NB4 (cell line): ENCODE results near the gene RXRA.

ENCODE experiments used
- TF ChIP-seq, protein P1 (sequence below): IDR thresholded peaks from one replicate; pipeline ENCODE4 v1.5.1; 2012; ENCODE audit warnings: low read depth, low read length
- TF ChIP-seq, protein P2 (sequence below): IDR thresholded peaks from 2 replicates; pipeline ENCODE4 v1.6.1; 2011; ENCODE audit warnings: low read depth, low read length

DNA sequence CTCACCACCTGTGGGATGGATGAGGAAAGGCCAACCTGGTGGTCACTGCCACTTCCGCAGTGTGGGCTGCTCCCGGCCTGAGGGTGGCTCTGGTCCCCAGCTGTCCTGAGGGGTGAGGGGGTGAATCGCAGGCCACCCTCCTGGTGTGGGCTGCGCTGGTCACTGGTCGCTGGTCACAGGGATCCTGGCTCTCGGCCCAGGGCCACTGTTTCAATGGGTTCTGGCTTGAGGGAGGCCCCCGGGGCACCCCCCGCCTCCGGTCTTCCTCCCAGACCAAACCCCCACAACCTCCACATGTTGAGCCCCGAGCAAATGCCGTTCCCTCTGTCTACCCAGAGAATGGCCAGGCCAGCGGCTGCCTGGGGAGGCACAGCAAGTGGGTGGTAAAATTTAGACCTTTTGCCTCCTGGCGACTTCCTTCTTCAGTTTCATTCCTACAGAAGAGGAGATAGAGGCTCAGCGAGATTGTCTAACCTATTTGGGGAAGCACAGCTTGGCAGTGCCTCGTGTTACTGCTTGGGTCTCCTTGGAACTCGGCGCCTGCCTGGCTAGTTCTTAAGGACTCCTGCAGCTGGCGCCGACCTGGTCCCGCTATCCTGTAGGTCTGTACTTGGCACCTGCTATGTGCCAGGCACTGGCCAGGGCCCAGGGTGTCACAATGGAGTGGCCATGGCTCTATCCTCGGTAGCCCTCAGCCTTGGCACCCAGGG is 48.2 kb downstream of the RXRA start:
- TF ChIP-seq, protein P1, sequence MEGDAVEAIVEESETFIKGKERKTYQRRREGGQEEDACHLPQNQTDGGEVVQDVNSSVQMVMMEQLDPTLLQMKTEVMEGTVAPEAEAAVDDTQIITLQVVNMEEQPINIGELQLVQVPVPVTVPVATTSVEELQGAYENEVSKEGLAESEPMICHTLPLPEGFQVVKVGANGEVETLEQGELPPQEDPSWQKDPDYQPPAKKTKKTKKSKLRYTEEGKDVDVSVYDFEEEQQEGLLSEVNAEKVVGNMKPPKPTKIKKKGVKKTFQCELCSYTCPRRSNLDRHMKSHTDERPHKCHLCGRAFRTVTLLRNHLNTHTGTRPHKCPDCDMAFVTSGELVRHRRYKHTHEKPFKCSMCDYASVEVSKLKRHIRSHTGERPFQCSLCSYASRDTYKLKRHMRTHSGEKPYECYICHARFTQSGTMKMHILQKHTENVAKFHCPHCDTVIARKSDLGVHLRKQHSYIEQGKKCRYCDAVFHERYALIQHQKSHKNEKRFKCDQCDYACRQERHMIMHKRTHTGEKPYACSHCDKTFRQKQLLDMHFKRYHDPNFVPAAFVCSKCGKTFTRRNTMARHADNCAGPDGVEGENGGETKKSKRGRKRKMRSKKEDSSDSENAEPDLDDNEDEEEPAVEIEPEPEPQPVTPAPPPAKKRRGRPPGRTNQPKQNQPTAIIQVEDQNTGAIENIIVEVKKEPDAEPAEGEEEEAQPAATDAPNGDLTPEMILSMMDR: no peak
- TF ChIP-seq, protein P2, sequence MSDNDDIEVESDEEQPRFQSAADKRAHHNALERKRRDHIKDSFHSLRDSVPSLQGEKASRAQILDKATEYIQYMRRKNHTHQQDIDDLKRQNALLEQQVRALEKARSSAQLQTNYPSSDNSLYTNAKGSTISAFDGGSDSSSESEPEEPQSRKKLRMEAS: no peak
